ENCODE results near the gene HBS1L. TPM values are rescaled to one million over a fixed set of nuclear protein-coding genes. Genes with fewer than 3 reads are reported as not detected.

The HBS1L gene
- total RNA-seq, 4 donors from 2014 or later = 31.2 to 54.2 (median 46.0) TPM

DNA sequence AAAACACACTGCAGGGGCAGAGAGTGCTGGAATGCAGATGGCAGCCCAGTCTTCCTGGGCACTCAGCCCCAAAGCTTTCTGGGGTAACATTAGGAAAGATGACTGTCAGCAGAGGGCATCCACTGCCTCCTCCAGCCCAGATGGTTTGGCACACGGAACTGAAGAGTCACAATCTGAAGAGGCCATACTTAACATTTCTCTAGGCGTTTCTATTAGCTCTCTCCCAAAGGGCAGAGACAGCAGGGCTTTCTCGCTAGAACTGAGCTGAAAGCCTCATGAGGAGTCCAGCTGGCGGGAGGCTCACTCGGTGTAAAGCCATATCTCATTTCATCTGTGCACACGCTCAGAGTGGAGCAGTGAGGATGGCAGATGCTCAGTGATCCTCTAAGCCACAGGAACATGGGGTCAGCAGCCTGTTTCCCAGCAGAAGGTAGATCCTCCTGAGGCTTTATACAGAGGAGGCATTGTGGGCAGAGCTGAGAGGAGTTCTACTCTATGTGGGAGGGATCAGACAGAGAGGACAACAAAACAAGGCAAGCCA is 132.8 kb downstream of the HBS1L start:
- no peaks in the 10 kb centered on the region for H3K4me1 ChIP-seq
- TF ChIP-seq POLR2A (IDR thresholded peaks at IDR 0.05) (no peak), EP300 (IDR thresholded peaks at IDR 0.05) (no peak)
- no peaks in the 10 kb centered on the region for H3K9me3 ChIP-seq
- no peak overlapping the region for H3K27ac ChIP-seq
- no peak for DNase-seq (ENCODE audit: low spot score in 2 of 2)
- no peaks in the 10 kb centered on the region for H3K27me3 ChIP-seq
- H3K36me3 ChIP-seq = peaks cover 0 to 10% (median 0%) of the 10 kb centered on the region in 3 donors
- H3K4me3 ChIP-seq = no peak overlapping the region
- WGBS, 2 donors = 76 to 86% methylated on average over 6 of the region's 6 CpGs

DNA sequence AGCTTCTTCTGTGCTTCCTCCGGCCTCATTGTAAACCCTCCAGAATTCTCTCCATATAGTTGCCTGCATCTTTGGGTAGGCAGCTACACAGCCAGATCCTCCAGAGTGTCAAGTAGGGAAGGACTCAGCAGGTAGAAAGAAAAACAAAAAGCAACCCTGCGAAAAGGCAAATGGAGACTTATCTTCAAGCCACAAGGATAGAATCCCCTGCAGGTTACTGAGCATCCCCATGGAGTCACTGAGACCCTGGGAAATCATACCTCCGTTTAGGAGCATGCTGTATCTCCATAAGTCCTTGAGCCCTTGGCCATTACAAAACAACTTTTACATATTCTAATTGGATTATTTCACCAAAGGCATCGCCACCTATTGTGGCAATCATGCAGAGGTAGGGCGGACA is 133.3 kb downstream of the HBS1L start:
- Histone ChIP-seq H3K9me3 (no peaks in the 10 kb centered on the region), H3K27me3 (no peaks in the 10 kb centered on the region), H3K36me3 (peaks cover 0 to 10% (median 0%) of the 10 kb centered on the region in 3 donors), H3K4me1 (no peaks in the 10 kb centered on the region), H3K27ac (no peak overlapping the region), H3K4me3 (no peak overlapping the region)
- TF ChIP-seq POLR2A (IDR thresholded peaks at IDR 0.05) = no peak
- TF ChIP-seq, protein P1, sequence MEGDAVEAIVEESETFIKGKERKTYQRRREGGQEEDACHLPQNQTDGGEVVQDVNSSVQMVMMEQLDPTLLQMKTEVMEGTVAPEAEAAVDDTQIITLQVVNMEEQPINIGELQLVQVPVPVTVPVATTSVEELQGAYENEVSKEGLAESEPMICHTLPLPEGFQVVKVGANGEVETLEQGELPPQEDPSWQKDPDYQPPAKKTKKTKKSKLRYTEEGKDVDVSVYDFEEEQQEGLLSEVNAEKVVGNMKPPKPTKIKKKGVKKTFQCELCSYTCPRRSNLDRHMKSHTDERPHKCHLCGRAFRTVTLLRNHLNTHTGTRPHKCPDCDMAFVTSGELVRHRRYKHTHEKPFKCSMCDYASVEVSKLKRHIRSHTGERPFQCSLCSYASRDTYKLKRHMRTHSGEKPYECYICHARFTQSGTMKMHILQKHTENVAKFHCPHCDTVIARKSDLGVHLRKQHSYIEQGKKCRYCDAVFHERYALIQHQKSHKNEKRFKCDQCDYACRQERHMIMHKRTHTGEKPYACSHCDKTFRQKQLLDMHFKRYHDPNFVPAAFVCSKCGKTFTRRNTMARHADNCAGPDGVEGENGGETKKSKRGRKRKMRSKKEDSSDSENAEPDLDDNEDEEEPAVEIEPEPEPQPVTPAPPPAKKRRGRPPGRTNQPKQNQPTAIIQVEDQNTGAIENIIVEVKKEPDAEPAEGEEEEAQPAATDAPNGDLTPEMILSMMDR (IDR thresholded peaks at IDR 0.05) = no peak
- no peak for TF ChIP-seq EP300 (IDR thresholded peaks at IDR 0.05)
- DNase-seq (ENCODE audit: low spot score in 2 of 2) = no peak
- 87 to 91% methylated on average over 5 of the region's 5 CpGs for WGBS, 2 donors

DNA sequence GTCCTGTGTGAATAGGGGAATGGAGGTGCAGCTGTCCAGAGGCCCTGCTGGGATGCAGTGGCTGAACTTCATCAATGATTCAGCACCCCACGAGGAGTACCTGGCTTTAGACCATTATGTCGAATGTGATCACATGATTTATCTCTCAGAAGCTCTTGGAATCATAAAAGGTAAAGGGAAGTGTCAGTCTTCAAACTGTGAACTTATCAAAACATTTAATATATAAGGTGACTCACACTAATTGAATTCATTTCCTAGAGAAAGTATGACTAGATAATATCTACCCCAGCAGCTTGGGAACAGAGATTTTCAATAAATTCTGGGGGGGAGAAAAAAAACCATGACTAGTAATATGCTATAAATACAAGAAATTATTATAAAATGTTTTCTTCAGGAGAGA is 134.2 kb downstream of the HBS1L start:
- WGBS, 2 donors = 71 to 79% methylated on average over 2 of the region's 2 CpGs
- no peaks in the 10 kb centered on the region for H3K4me1 ChIP-seq
- H3K9me3 ChIP-seq = no peaks in the 10 kb centered on the region
- no peak for DNase-seq (ENCODE audit: low spot score in 2 of 2)
- H3K36me3 ChIP-seq = peaks cover 0 to 10% (median 0%) of the 10 kb centered on the region in 3 donors
- no peak for TF ChIP-seq EP300 (IDR thresholded peaks at IDR 0.05)
- no peak for TF ChIP-seq POLR2A (IDR thresholded peaks at IDR 0.05)
- TF ChIP-seq, protein P1 (IDR thresholded peaks at IDR 0.05) = no peak
- H3K27ac ChIP-seq = no peak overlapping the region
- H3K27me3 ChIP-seq = no peaks in the 10 kb centered on the region
- no peak overlapping the region for H3K4me3 ChIP-seq

DNA sequence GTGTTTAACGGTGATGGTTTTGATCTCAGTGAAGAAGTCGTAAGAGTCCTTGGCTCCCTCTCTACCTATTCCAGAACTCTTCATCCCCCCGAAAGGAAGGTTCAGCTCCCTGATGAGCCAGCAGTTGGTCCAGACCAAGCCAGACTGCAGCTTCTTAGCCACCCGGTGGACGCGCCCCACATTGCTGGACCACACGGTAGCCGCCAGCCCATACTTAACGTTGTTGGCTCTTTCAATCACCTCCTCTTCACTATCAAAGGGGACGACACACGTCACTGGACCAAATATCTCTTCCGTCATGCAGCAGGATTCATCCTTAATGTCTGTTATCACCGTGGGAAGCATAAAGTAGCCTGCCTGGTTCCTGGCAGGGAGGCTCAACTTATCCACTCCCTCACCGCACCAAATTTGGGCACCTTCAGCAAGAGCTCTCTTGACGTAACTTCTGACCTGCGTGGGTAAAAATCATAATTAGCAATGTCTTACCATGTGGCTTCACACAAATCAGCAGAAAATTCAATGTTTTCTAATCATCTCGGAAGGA is 136.1 kb downstream of the HBS1L start:
- H3K36me3 ChIP-seq = peaks cover 0 to 10% (median 0%) of the 10 kb centered on the region in 3 donors
- no peak for DNase-seq (ENCODE audit: low spot score in 2 of 2)
- WGBS, 2 donors = 93 to 94% methylated on average over 17 of the region's 17 CpGs
- TF ChIP-seq POLR2A (IDR thresholded peaks at IDR 0.05) = no peak
- TF ChIP-seq, protein P1 (IDR thresholded peaks at IDR 0.05) = no peak
- no peak for TF ChIP-seq EP300 (IDR thresholded peaks at IDR 0.05)
- no peaks in the 10 kb centered on the region for H3K27me3 ChIP-seq
- no peaks in the 10 kb centered on the region for H3K9me3 ChIP-seq
- H3K4me3 ChIP-seq = no peak overlapping the region
- H3K4me1 ChIP-seq = no peaks in the 10 kb centered on the region
- no peak overlapping the region for H3K27ac ChIP-seq

DNA sequence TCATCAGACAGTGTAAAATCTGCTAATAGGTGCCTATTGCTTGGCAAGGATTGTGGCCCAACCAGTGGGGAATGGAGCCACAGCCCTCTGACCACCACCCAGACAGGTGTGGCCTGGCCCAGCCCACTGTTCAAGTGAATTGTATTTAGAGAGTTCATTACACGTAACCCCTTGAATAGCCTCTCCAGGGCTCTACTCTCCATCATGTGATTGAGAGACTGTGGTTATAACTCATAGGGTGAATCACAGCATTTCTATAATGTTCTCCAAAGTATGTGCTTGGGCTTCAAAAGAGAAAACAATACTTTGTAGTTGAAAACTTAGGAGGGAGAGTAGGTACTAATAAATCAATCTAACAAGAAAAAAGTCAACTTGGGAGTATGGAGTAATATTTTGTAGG is 143.1 kb downstream of the HBS1L start:
- H3K4me3 ChIP-seq = no peak overlapping the region
- H3K27me3 ChIP-seq = no peaks in the 10 kb centered on the region
- TF ChIP-seq POLR2A (IDR thresholded peaks at IDR 0.05) (no peak), EP300 (IDR thresholded peaks at IDR 0.05) (no peak)
- TF ChIP-seq, protein P1 (IDR thresholded peaks at IDR 0.05) = no peak
- H3K36me3 ChIP-seq = no peaks in the 10 kb centered on the region
- no peak overlapping the region for H3K27ac ChIP-seq
- no peak for DNase-seq (ENCODE audit: low spot score in 2 of 2)
- WGBS, 2 donors = 82 to 84% methylated on average over 1 of the region's 1 CpG
- no peaks in the 10 kb centered on the region for H3K9me3 ChIP-seq
- H3K4me1 ChIP-seq = peaks cover 0 to 8% (median 0%) of the 10 kb centered on the region in 4 donors

Measured in tibial nerve (tissue), 4 donors.